Esophagus (tissue), 2 donors: Measurements from ENCODE around the gene VRK2. TPM values are rescaled to one million over a fixed set of nuclear protein-coding genes. Genes with fewer than 3 reads are reported as not detected.

Experiments used
- H3K27ac ChIP-seq, 2 donors: one replicate each; pipeline ENCODE4 v1.5.1; 2013; ENCODE audit warnings: low read depth in 2 of 2, mild to moderate bottlenecking in 2 of 2, inconsistent platforms in 1 of 2, low read length in 1 of 2, moderate library complexity in 1 of 2
- H3K27me3 ChIP-seq, 2 donors: one replicate each; pipeline ENCODE4 v1.6.1; 2013; ENCODE audit warnings: low read length in 2 of 2, control low read depth in 1 of 2, mild to moderate bottlenecking in 1 of 2; ENCODE audit not compliant: insufficient read depth in 2 of 2, control insufficient read depth in 1 of 2
- H3K36me3 ChIP-seq, 2 donors: one replicate each; pipeline ENCODE4 v1.6.1; 2013; ENCODE audit warnings: low read length in 1 of 2; ENCODE audit not compliant: control insufficient read depth in 2 of 2, insufficient read depth in 2 of 2
- H3K4me1 ChIP-seq, 2 donors: one replicate each; pipeline ENCODE4 v1.6.1; 2013; ENCODE audit warnings: low read length in 1 of 2; ENCODE audit not compliant: control insufficient read depth in 2 of 2, insufficient read depth in 2 of 2
- H3K4me3 ChIP-seq, 2 donors: one replicate each; pipeline ENCODE4 v1.5.1; 2013; ENCODE audit warnings: low read length in 2 of 2, mild to moderate bottlenecking in 2 of 2, low read depth in 1 of 2, moderate library complexity in 1 of 2
- H3K9me3 ChIP-seq, 2 donors: one replicate each; pipeline ENCODE4 v1.6.1; 2013; ENCODE audit warnings: mild to moderate bottlenecking in 2 of 2, low read depth in 1 of 2, low read length in 1 of 2, moderate library complexity in 1 of 2; ENCODE audit not compliant: control insufficient read depth in 2 of 2, insufficient read depth in 1 of 2
- WGBS, 2 donors: extraction: QIAGEN DNeasy Blood & Tissue Kit; methylation state at CpG; one replicate each; pipeline ENCODE4 v1.1.7; 2013; 5-methylcytosine and 5-hydroxymethylcytosine counted together
- polyA plus RNA-seq, 2 donors: library from polyadenylated mRNA; stranded (reverse); fragments of 200-250 nt; gene quantifications; one replicate each; pipeline ENCODE4 v1.2.3, GENCODE V29; 2013
- donor health status: healthy with polysubstance abuse.
- donor health status: Bipolar disorder and iron deficiency.

The VRK2 gene
- polyA plus RNA-seq, 2 donors, result 9.4 to 18.4 TPM

GRCh38 chr2:58051445-58051844 is 4.8 kb downstream of the VRK2 start:
- no peak overlapping the region for H3K4me3 ChIP-seq
- no peaks in the 10 kb centered on the region for H3K9me3 ChIP-seq
- H3K36me3 ChIP-seq, result peaks cover 2% of the 10 kb centered on the region in 2 donors
- H3K4me1 ChIP-seq, result no peaks in the 10 kb centered on the region
- 88 to 92% methylated on average over 3 of the region's 3 CpGs for WGBS, 2 donors
- H3K27me3 ChIP-seq, result no peaks in the 10 kb centered on the region
- no peak overlapping the region for H3K27ac ChIP-seq

- no peaks in the 10 kb centered on the region for H3K9me3 ChIP-seq
- no peaks in the 10 kb centered on the region for H3K27me3 ChIP-seq
- H3K27ac ChIP-seq, result no peak overlapping the region
- no peaks in the 10 kb centered on the region for H3K4me1 ChIP-seq
- H3K36me3 ChIP-seq, result peaks cover 2 to 3% of the 10 kb centered on the region in 2 donors
- no peak overlapping the region for H3K4me3 ChIP-seq
- WGBS, 2 donors, result 75 to 87% methylated on average over 1 of the region's 1 CpG
These were observed 6.4 kb downstream of the VRK2 start for GRCh38 chr2:58052978-58053377.

GRCh38 chr2:58054264-58054663 is 7.7 kb downstream of the VRK2 start:
- Histone ChIP-seq H3K27ac (no peak overlapping the region), H3K4me1 (no peaks in the 10 kb centered on the region), H3K9me3 (no peaks in the 10 kb centered on the region), H3K36me3 (peaks cover 2 to 3% of the 10 kb centered on the region in 2 donors), H3K4me3 (no peak overlapping the region), H3K27me3 (no peaks in the 10 kb centered on the region)

GRCh38 chr2:58055033-58055786 is 8.6 kb downstream of the VRK2 start:
- WGBS, 2 donors, result 77 to 82% methylated on average over 2 of the region's 2 CpGs
- Histone ChIP-seq H3K9me3 (no peaks in the 10 kb centered on the region), H3K27ac (no peak overlapping the region), H3K4me3 (no peak overlapping the region), H3K36me3 (peaks cover 2 to 3% of the 10 kb centered on the region in 2 donors), H3K27me3 (no peaks in the 10 kb centered on the region), H3K4me1 (no peaks in the 10 kb centered on the region)

GRCh38 chr2:58056192-58056916 is 9.7 kb downstream of the VRK2 start:
- Histone ChIP-seq H3K27me3 (no peaks in the 10 kb centered on the region), H3K4me1 (no peaks in the 10 kb centered on the region), H3K36me3 (peaks cover 2 to 3% of the 10 kb centered on the region in 2 donors), H3K27ac (no peak overlapping the region), H3K4me3 (no peak overlapping the region), H3K9me3 (no peaks in the 10 kb centered on the region)
- whole genome bisulfite sequencing, 2 donors, result 87 to 88% methylated on average over 9 of the region's 9 CpGs

GRCh38 chr2:58057707-58058530 is 11.3 kb downstream of the VRK2 start:
- peaks cover 2 to 3% of the 10 kb centered on the region in 2 donors for H3K36me3 ChIP-seq
- H3K27ac ChIP-seq, result no peak overlapping the region
- H3K4me3 ChIP-seq, result no peak overlapping the region
- 73 to 77% methylated on average over 6 of the region's 6 CpGs for WGBS, 2 donors
- no peaks in the 10 kb centered on the region for H3K9me3 ChIP-seq
- no peaks in the 10 kb centered on the region for H3K4me1 ChIP-seq
- H3K27me3 ChIP-seq, result no peaks in the 10 kb centered on the region

GRCh38 chr2:58063641-58064040 is 17.0 kb downstream of the VRK2 start:
- Histone ChIP-seq H3K4me3 (no peak overlapping the region), H3K9me3 (no peaks in the 10 kb centered on the region), H3K27ac (no peak overlapping the region), H3K27me3 (no peaks in the 10 kb centered on the region), H3K36me3 (peaks cover 0 to 2% of the 10 kb centered on the region in 2 donors), H3K4me1 (no peaks in the 10 kb centered on the region)
- 83 to 84% methylated on average over 2 of the region's 2 CpGs for WGBS, 2 donors

GRCh38 chr2:58064086-58064485 is 17.5 kb downstream of the VRK2 start:
- Histone ChIP-seq H3K36me3 (peaks cover 0 to 2% of the 10 kb centered on the region in 2 donors), H3K4me1 (no peaks in the 10 kb centered on the region), H3K9me3 (no peaks in the 10 kb centered on the region), H3K4me3 (no peak overlapping the region), H3K27me3 (no peaks in the 10 kb centered on the region), H3K27ac (no peak overlapping the region)
- WGBS, 2 donors, result 69 to 92% methylated on average over 2 of the region's 2 CpGs

GRCh38 chr2:58065248-58065647 is 18.6 kb downstream of the VRK2 start:
- Histone ChIP-seq H3K4me1 (no peaks in the 10 kb centered on the region), H3K9me3 (no peaks in the 10 kb centered on the region), H3K27me3 (no peaks in the 10 kb centered on the region), H3K27ac (no peak overlapping the region), H3K4me3 (no peak overlapping the region), H3K36me3 (peaks cover 0 to 6% of the 10 kb centered on the region in 2 donors)
- WGBS, 2 donors, result 97 to 98% methylated on average over 1 of the region's 1 CpG
